A549 (cell line): ENCODE data around the gene NDUFB8.

ENCODE experiments used
- HEYL ChIP-seq: fragments of 250-450 bp; sonication (Bioruptor Pico); IDR thresholded peaks from 2 replicates; pipeline ENCODE4 v1.8.0; 2021; ENCODE audit warnings: mild to moderate bottlenecking, moderate library complexity
- MAX ChIP-seq: IDR thresholded peaks from 2 replicates; pipeline ENCODE4 v1.6.1; 2012
- POLR2AphosphoS2 ChIP-seq: conservative IDR thresholded peaks from 2 replicates; pipeline ENCODE4 v1.6.1; 2012; ENCODE audit warnings: low read length, improper control_type of control experiment, inconsistent platforms

- TF ChIP-seq POLR2AphosphoS2 (no peak), MAX (no peak), HEYL (CRISPR knock-in tag) (no peak)
Observed at GRCh38 chr10:100571084-100571856, 41.6 kb upstream of the NDUFB8 start.
